ENCODE measurements around the gene ATE1.

The ATE1 gene

DNA sequence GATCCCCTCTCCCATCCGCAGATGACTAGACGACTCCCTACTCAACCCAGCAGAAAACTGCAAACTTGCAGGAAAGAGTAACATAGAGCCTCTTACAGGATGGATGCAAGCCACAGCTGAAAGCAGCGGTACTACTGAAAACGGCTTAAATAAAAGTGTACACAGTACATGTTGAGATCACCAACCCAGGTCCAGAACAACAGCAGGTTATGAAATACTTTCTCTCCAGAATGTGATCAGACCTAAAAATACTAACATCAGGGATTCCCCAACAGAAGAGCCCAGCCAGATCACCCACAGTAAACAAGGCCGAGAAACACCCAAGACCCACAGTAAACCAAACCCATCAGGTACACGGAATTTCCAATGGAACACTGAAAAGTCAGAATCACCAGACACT, 13.2 kb downstream of the ATE1 start:
- H3K9ac ChIP-seq (ENCODE audit: low read length), result no peak overlapping the region
- no peaks in the 10 kb centered on the region for H3F3A ChIP-seq (ENCODE audit: insufficient read depth, low read length)
- H3K27me3 ChIP-seq (ENCODE audit: insufficient read depth, low read length), result no peaks in the 10 kb centered on the region
- H2AFZ ChIP-seq (ENCODE audit: low read length), result no peak overlapping the region
- H4K20me1 ChIP-seq (ENCODE audit: insufficient read depth, low read length), result no peaks in the 10 kb centered on the region
- TF ChIP-seq CTCF (IDR thresholded peaks at IDR 0.05; ENCODE audit: low read length), result no peak
- TF ChIP-seq EZH2 (IDR thresholded peaks at IDR 0.05; ENCODE audit: borderline replicate concordance, low read length), result no peak
- H3K79me2 ChIP-seq (ENCODE audit: insufficient read depth, low read length), result peaks cover 3% of the 10 kb centered on the region; the same call in 1 of the 2 replicates
- H3K27ac ChIP-seq (ENCODE audit: low read depth, low read length, poor library complexity, severe bottlenecking), result no peak overlapping the region
- H3K4me1 ChIP-seq (ENCODE audit: insufficient read depth, low read length, severe bottlenecking), result peaks cover 16% of the 10 kb centered on the region
- H3K36me3 ChIP-seq (ENCODE audit: insufficient read depth, low read length), result peaks cover 72% of the 10 kb centered on the region
- no peak overlapping the region for H3K4me3 ChIP-seq (ENCODE audit: low read depth, low read length, poor library complexity, severe bottlenecking)
- no peak overlapping the region for H3K4me2 ChIP-seq (ENCODE audit: low read length)
- H3K9me2 ChIP-seq (ENCODE audit: low read depth, low read length), result no peaks in the 10 kb centered on the region
- H3K9me3 ChIP-seq (ENCODE audit: low read length), result no peaks in the 10 kb centered on the region

DNA sequence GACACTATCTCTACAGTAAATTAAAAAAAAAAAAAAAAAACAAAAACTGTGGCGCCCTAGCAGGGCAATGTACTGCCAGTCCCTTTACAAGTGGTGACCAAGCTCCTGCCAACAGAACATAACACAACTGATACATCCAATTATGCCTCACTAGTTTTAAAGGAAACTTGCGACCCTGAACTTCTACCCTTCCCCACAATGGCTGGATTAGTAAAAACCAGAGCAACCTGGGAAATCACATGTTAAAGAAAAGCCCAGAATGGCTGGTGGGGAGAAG, 16.5 kb downstream of the ATE1 start:
- H3K4me3 ChIP-seq (ENCODE audit: low read depth, low read length, poor library complexity, severe bottlenecking), result no peak overlapping the region
- H3K27ac ChIP-seq (ENCODE audit: low read depth, low read length, poor library complexity, severe bottlenecking), result no peak overlapping the region
- no peak overlapping the region for H3K4me2 ChIP-seq (ENCODE audit: low read length)
- peaks cover 5% of the 10 kb centered on the region for H3K4me1 ChIP-seq (ENCODE audit: insufficient read depth, low read length, severe bottlenecking)
- H3K9me3 ChIP-seq (ENCODE audit: low read length), result no peaks in the 10 kb centered on the region
- H3K27me3 ChIP-seq (ENCODE audit: insufficient read depth, low read length), result no peaks in the 10 kb centered on the region
- TF ChIP-seq EZH2 (IDR thresholded peaks at IDR 0.05; ENCODE audit: borderline replicate concordance, low read length) (no peak), CTCF (IDR thresholded peaks at IDR 0.05; ENCODE audit: low read length) (no peak)
- H3K79me2 ChIP-seq (ENCODE audit: insufficient read depth, low read length), result peaks cover 3% of the 10 kb centered on the region; the same call in 1 of the 2 replicates
- peaks cover 56% of the 10 kb centered on the region for H3K36me3 ChIP-seq (ENCODE audit: insufficient read depth, low read length)
- no peaks in the 10 kb centered on the region for H3K9me2 ChIP-seq (ENCODE audit: low read depth, low read length)
- H4K20me1 ChIP-seq (ENCODE audit: insufficient read depth, low read length), result no peaks in the 10 kb centered on the region
- H3F3A ChIP-seq (ENCODE audit: insufficient read depth, low read length), result no peaks in the 10 kb centered on the region
- no peak overlapping the region for H3K9ac ChIP-seq (ENCODE audit: low read length)
- no peak overlapping the region for H2AFZ ChIP-seq (ENCODE audit: low read length)

GRCh38 chr10:121910673-121911420, 17.0 kb downstream of the ATE1 start:
- Histone ChIP-seq H3K79me2 (ENCODE audit: insufficient read depth, low read length) (peaks cover 3% of the 10 kb centered on the region; the same call in 1 of the 2 replicates), H3K36me3 (ENCODE audit: insufficient read depth, low read length) (peaks cover 51% of the 10 kb centered on the region), H3K9ac (ENCODE audit: low read length) (no peak overlapping the region), H4K20me1 (ENCODE audit: insufficient read depth, low read length) (no peaks in the 10 kb centered on the region), H3K4me3 (ENCODE audit: low read depth, low read length, poor library complexity, severe bottlenecking) (no peak overlapping the region), H3F3A (ENCODE audit: insufficient read depth, low read length) (no peaks in the 10 kb centered on the region), H3K4me1 (ENCODE audit: insufficient read depth, low read length, severe bottlenecking) (peaks cover 5% of the 10 kb centered on the region), H2AFZ (ENCODE audit: low read length) (no peak overlapping the region), H3K27me3 (ENCODE audit: insufficient read depth, low read length) (no peaks in the 10 kb centered on the region), H3K27ac (ENCODE audit: low read depth, low read length, poor library complexity, severe bottlenecking) (no peak overlapping the region), H3K9me2 (ENCODE audit: low read depth, low read length) (no peaks in the 10 kb centered on the region), H3K4me2 (ENCODE audit: low read length) (no peak overlapping the region), H3K9me3 (ENCODE audit: low read length) (no peaks in the 10 kb centered on the region)
- no peak for TF ChIP-seq EZH2 (IDR thresholded peaks at IDR 0.05; ENCODE audit: borderline replicate concordance, low read length)
- no peak for TF ChIP-seq CTCF (IDR thresholded peaks at IDR 0.05; ENCODE audit: low read length)

Measured in OCI-LY1 (cell line).